K562 (cell line): ENCODE measurements around the gene USP35.

Experiments used
- ARNT ChIP-seq, 2 experiments: fragments of 450-650 bp; IDR thresholded peaks; 2 replicates each; pipeline ENCODE4 v1.6.1; 2016; ENCODE audit warnings: mild to moderate bottlenecking in 1 of 2
- CTCF ChIP-seq, 3 experiments: IDR thresholded peaks in 2 of 3; conservative IDR thresholded peaks in 1 of 3; 2 replicates each; pipeline ENCODE4 v1.5.1; 2011 to 2012; ENCODE audit warnings: low read length in 3 of 3, mild to moderate bottlenecking in 3 of 3, control low read depth in 2 of 3, improper control_type of control experiment in 1 of 3, inconsistent platforms in 1 of 3, low read depth in 1 of 3, mixed read lengths in 1 of 3, moderate library complexity in 1 of 3; ENCODE audit not compliant: insufficient read depth in 2 of 3
- DDX20 ChIP-seq: fragments of 450-650 bp; IDR thresholded peaks from 2 replicates; pipeline ENCODE4 v1.6.1; 2016; ENCODE audit warnings: missing genetic modification characterization, low read depth, mild to moderate bottlenecking, missing compliant biosample characterization, moderate library complexity
- HCFC1 ChIP-seq: IDR thresholded peaks from 2 replicates; pipeline ENCODE4 v1.6.1; 2012; ENCODE audit warnings: low read depth, low read length, improper control_type of control experiment
- PCBP1 ChIP-seq: fragments of 200-400 bp; formaldehyde crosslinking; IDR thresholded peaks from 2 replicates; pipeline ENCODE4 v1.6.1; 2018; ENCODE audit warnings: mild to moderate bottlenecking, low read depth, low read length; ENCODE audit not compliant: poor library complexity, severe bottlenecking
- TAF9B ChIP-seq: fragments of 450-650 bp; IDR thresholded peaks from 2 replicates; pipeline ENCODE4 v1.6.1; 2018; ENCODE audit warnings: mild to moderate bottlenecking; ENCODE audit not compliant: partially characterized antibody
- ZKSCAN8 ChIP-seq: fragments of 200-800 bp; sonication (Bioruptor generic); IDR thresholded peaks from 2 replicates; pipeline ENCODE4 v1.6.1; 2016; ENCODE audit warnings: missing genetic modification characterization, missing compliant biosample characterization
- ZNF354B ChIP-seq: fragments of 250-450 bp; sonication (Bioruptor Pico); IDR thresholded peaks from 2 replicates; pipeline ENCODE4 v1.4.0; 2020

GRCh38 chr11:78139422-78140391 is 49.0 kb upstream of the USP35 start, which contains the start of gene ALG8:
- TF ChIP-seq PCBP1 (no peak), TAF9B (peak; percentile 74), DDX20 (tag) (no peak), CTCF (IDR thresholded peaks at IDR 0.05 in 2 of 3, conservative IDR thresholded peaks at IDR 0.05 in 1 of 3; ENCODE audit: insufficient read depth in 2 of 3, low read depth in 1 of 3, low read length in 3 of 3) (no peak), ZNF354B (CRISPR knock-in tag) (no peak), HCFC1 (peak; percentile 83), ARNT (IDR thresholded peaks at IDR 0.05) (no peak), ZKSCAN8 (no peak)
